Left kidney (tissue), 2 donors: ENCODE data around the gene PTPN5. TPM values are rescaled to one million over a fixed set of nuclear protein-coding genes. Genes with fewer than 3 reads are reported as not detected.
A peak's percentile ranks its signal among the peaks of the same experiment; 100 is the strongest.
"Not testable (repeated sequence)": the region's sequence is repeated elsewhere in the genome, so short reads cannot be mapped to it uniquely, and the experiment has no call there.

Experiments
- DNase-seq: peaks from one replicate; pipeline ENCODE4 v3.0.0-alpha.2; 2013
- polyA plus RNA-seq: library from polyadenylated mRNA; unstranded; fragments of 120-200 nt; gene quantifications from one replicate; pipeline ENCODE4 v1.2.1, GENCODE V29; 2013; ENCODE audit not compliant: insufficient read length

The PTPN5 gene
- polyA plus RNA-seq, 1 donor: 0.81 TPM

- DNase-seq: no peak
Observed at GRCh38 chr11:18709414-18709813, 82.2 kb downstream of the PTPN5 start.

- no peak for DNase-seq
Observed at GRCh38 chr11:18707811-18708340, 83.7 kb downstream of the PTPN5 start.

GRCh38 chr11:18706330-18707243, 85.0 kb downstream of the PTPN5 start:
- DNase-seq: peak; percentile 75

- no peak for DNase-seq
Observed at GRCh38 chr11:18705651-18706281, 85.8 kb downstream of the PTPN5 start.

GRCh38 chr11:18704698-18705097, 86.9 kb downstream of the PTPN5 start:
- no peak for DNase-seq

GRCh38 chr11:18704045-18704645, 87.5 kb downstream of the PTPN5 start:
- no peak for DNase-seq

- DNase-seq: no peak
Observed at GRCh38 chr11:18703001-18703763, 88.4 kb downstream of the PTPN5 start.

- no peak for DNase-seq
Observed at GRCh38 chr11:18701614-18702216, 89.9 kb downstream of the PTPN5 start.

GRCh38 chr11:18700872-18701271, 90.7 kb downstream of the PTPN5 start:
- no peak for DNase-seq

- DNase-seq: no peak
Observed at GRCh38 chr11:18700375-18700774, 91.2 kb downstream of the PTPN5 start.

GRCh38 chr11:18699848-18700261, 91.7 kb downstream of the PTPN5 start:
- peak; percentile 38 for DNase-seq

GRCh38 chr11:18699269-18699596, 92.4 kb downstream of the PTPN5 start:
- DNase-seq: no peak

- DNase-seq: peak; percentile 92
Observed at GRCh38 chr11:18698341-18699268, 93.0 kb downstream of the PTPN5 start, which contains the start of gene TMEM86A. TSS of gene TMEM86A (plus strand) at chr11:18698779. CDS start at chr11:18698887, 108 bp downstream.

GRCh38 chr11:18697576-18697975, 94.0 kb downstream of the PTPN5 start:
- no peak for DNase-seq

- DNase-seq: no peak
Observed at GRCh38 chr11:18696638-18697225, 94.9 kb downstream of the PTPN5 start.

- DNase-seq: no peak
Observed at GRCh38 chr11:18692941-18693760, 98.4 kb downstream of the PTPN5 start.

- DNase-seq: not testable (repeated sequence)
Observed at GRCh38 chr11:18691467-18692140, 100.0 kb downstream of the PTPN5 start.

GRCh38 chr11:18684267-18684666, 107.3 kb downstream of the PTPN5 start:
- DNase-seq: no peak
